ENCODE results near the gene AP1M2. TPM values are rescaled to one million over a fixed set of nuclear protein-coding genes. Genes with fewer than 3 reads are reported as not detected.
"Not testable (repeated sequence)": the region's sequence is repeated elsewhere in the genome, so short reads cannot be mapped to it uniquely, and the experiment has no call there.

AP1M2 gene
- total and polyA plus RNA-seq, 10 donors = 0.09 to 2.1 (median 0.80) TPM; not detected in 1

GRCh38 chr19:10553087-10553667, 33.9 kb downstream of the AP1M2 start:
- Histone ChIP-seq H3K9me3 (no peaks in the 10 kb centered on the region), H3K27me3 (replicated peaks in 1 of 7) (no peaks in the 10 kb centered on the region), H3K4me1 (peaks cover 23 to 76% (median 42%) of the 10 kb centered on the region in 6 donors), H3K36me3 (peaks cover 0 to 100% (median 96%) of the 10 kb centered on the region in 6 donors), H3K27ac (peak overlapping the region; percentile 43 to 87 (median 69)), H3K4me3 (no peak overlapping the region)
- WGBS, 5 donors = 42 to 59% (median 53%) methylated on average over 10 to 13 of the region's 13 CpGs
- intact Hi-C loops (cut with DNase I; ENCODE audit: low total_unique reads) = no loop called here
- TF ChIP-seq CTCF (IDR thresholded peaks at IDR 0.05 in 8 of 11, conservative IDR thresholded peaks at IDR 0.05 in 3 of 11) = no peak
- TF ChIP-seq POLR2AphosphoS5 (IDR thresholded peaks at IDR 0.05) = no peak
- no peak for TF ChIP-seq POLR2A (IDR thresholded peaks at IDR 0.05)
- peak; percentile 79 for DNase-seq

GRCh38 chr19:10552510-10553053, 34.5 kb downstream of the AP1M2 start:
- H3K27ac ChIP-seq = peak overlapping the region; percentile 3 to 87 (median 69)
- H3K36me3 ChIP-seq = peaks cover 0 to 100% (median 94%) of the 10 kb centered on the region in 6 donors
- DNase-seq = no peak
- H3K4me3 ChIP-seq = no peak overlapping the region
- TF ChIP-seq POLR2AphosphoS5 (IDR thresholded peaks at IDR 0.05) = peak; percentile 12 to 69 (median 32)
- TF ChIP-seq POLR2A (IDR thresholded peaks at IDR 0.05) = no peak
- WGBS, 5 donors = 77 to 87% (median 82%) methylated on average over 11 to 12 of the region's 12 CpGs
- H3K4me1 ChIP-seq = peaks cover 23 to 77% (median 42%) of the 10 kb centered on the region in 6 donors
- no peaks in the 10 kb centered on the region for H3K9me3 ChIP-seq
- intact Hi-C loops (cut with DNase I; ENCODE audit: low total_unique reads) = no loop called here
- H3K27me3 ChIP-seq (replicated peaks in 1 of 7) = no peaks in the 10 kb centered on the region

- H3K36me3 ChIP-seq = peaks cover 0 to 100% (median 95%) of the 10 kb centered on the region in 6 donors
- H3K4me3 ChIP-seq = no peak overlapping the region
- no peaks in the 10 kb centered on the region for H3K9me3 ChIP-seq
- TF ChIP-seq CTCF (IDR thresholded peaks at IDR 0.05 in 8 of 11, conservative IDR thresholded peaks at IDR 0.05 in 3 of 11) = peak in 1 of 11 experiments; percentile 40
- peak in 1 of 3 donors; percentile 55 for TF ChIP-seq POLR2AphosphoS5 (IDR thresholded peaks at IDR 0.05)
- no peak for TF ChIP-seq POLR2A (IDR thresholded peaks at IDR 0.05)
- H3K27ac ChIP-seq = peak overlapping the region in 3 of 8 donors; percentile 77 to 87 (median 79)
- peaks cover 23 to 80% (median 43%) of the 10 kb centered on the region in 6 donors for H3K4me1 ChIP-seq
- DNase-seq = no peak
- H3K27me3 ChIP-seq (replicated peaks in 1 of 7) = no peaks in the 10 kb centered on the region
- WGBS, 5 donors = 79 to 86% (median 81%) methylated on average over 10 to 12 of the region's 12 CpGs
- intact Hi-C loops (cut with DNase I; ENCODE audit: low total_unique reads) = no loop called here
Observed at GRCh38 chr19:10551698-10552301, 35.3 kb downstream of the AP1M2 start.

GRCh38 chr19:10551006-10551405, 36.1 kb downstream of the AP1M2 start:
- H3K27me3 ChIP-seq (replicated peaks in 1 of 7); H3K9me3 ChIP-seq; H3K4me3 ChIP-seq; DNase-seq; intact Hi-C loops (cut with DNase I; ENCODE audit: low total_unique reads): not testable (repeated sequence)
- Histone ChIP-seq H3K36me3 (peaks cover 0 to 100% (median 93%) of the 10 kb centered on the region in 6 donors), H3K4me1 (peaks cover 23 to 80% (median 45%) of the 10 kb centered on the region in 6 donors), H3K27ac (peak overlapping the region in 1 of 8 donors; percentile 17)
- WGBS, 5 donors = 93 to 98% (median 97%) methylated on average over 9 of the region's 9 CpGs

- intact Hi-C loops (cut with DNase I; ENCODE audit: low total_unique reads) = no loop called here
- Histone ChIP-seq H3K4me3 (no peak overlapping the region), H3K27ac (peak overlapping the region in 2 of 8 donors; percentile 3 to 14), H3K36me3 (peaks cover 0 to 99% (median 87%) of the 10 kb centered on the region in 6 donors), H3K4me1 (peaks cover 23 to 80% (median 43%) of the 10 kb centered on the region in 6 donors), H3K27me3 (replicated peaks in 1 of 7) (no peaks in the 10 kb centered on the region), H3K9me3 (no peaks in the 10 kb centered on the region)
- WGBS, 5 donors = 80 to 92% (median 86%) methylated on average over 5 to 6 of the region's 6 CpGs
- TF ChIP-seq CTCF (IDR thresholded peaks at IDR 0.05 in 8 of 11, conservative IDR thresholded peaks at IDR 0.05 in 3 of 11) (no peak), POLR2A (IDR thresholded peaks at IDR 0.05) (no peak), POLR2AphosphoS5 (IDR thresholded peaks at IDR 0.05) (no peak)
- DNase-seq = no peak
Observed at GRCh38 chr19:10550336-10550735, 36.8 kb downstream of the AP1M2 start.
